Limb (tissue), 2 donors: ENCODE results near the gene ART1.

Experiments
- DNase-seq, 2 donors: peaks; one replicate each; pipeline ENCODE4 v3.0.0-alpha.2; 2016; ENCODE audit errors: extremely low spot score in 2 of 2

ART1 gene

GRCh38 chr11:3712274-3712673 is 67.3 kb downstream of the ART1 start:
- no peak for DNase-seq
